Stomach (tissue), 4 donors: Measurements from ENCODE around the gene ADAM22.

ENCODE experiments used
- CTCF ChIP-seq, 7 experiments: fragments of 450-650 bp in 4 of 7; fragments of 200-600 bp in 3 of 7; sonication (generic) in 3 of 7; IDR thresholded peaks; one replicate each; pipeline ENCODE4 v1.5.1; 2016 to 2019; ENCODE audit warnings: antibody characterized with exemption in 7 of 7, control low read depth in 2 of 7, mild to moderate bottlenecking in 1 of 7
- POLR2A ChIP-seq, 4 donors: fragments of 450-650 bp; IDR thresholded peaks; one replicate each; pipeline ENCODE4 v1.6.1; 2016; ENCODE audit warnings: antibody characterized with exemption in 4 of 4, control low read depth in 2 of 4, mild to moderate bottlenecking in 1 of 4, moderate library complexity in 1 of 4
- POLR2AphosphoS5 ChIP-seq, 3 donors: sonication (generic); formaldehyde crosslinking; IDR thresholded peaks; one replicate each; pipeline ENCODE4 v1.6.1; 2016; ENCODE audit warnings: antibody characterized with exemption in 3 of 3

- TF ChIP-seq POLR2A (IDR thresholded peaks at IDR 0.05) = no peak
- peak in 5 of 7 experiments; percentile 22 to 50 (median 29) for TF ChIP-seq CTCF (IDR thresholded peaks at IDR 0.05)
- no peak for TF ChIP-seq POLR2AphosphoS5 (IDR thresholded peaks at IDR 0.05)
Observed at GRCh38 chr7:88111140-88111743, 177.2 kb downstream of the ADAM22 start.
